Neural crest cell (in vitro differentiated cells): Measurements from ENCODE around the gene GBGT1. TPM values are rescaled to one million over a fixed set of nuclear protein-coding genes. Genes with fewer than 3 reads are reported as not detected.
"Not testable (repeated sequence)": the region's sequence is repeated elsewhere in the genome, so short reads cannot be mapped to it uniquely, and the experiment has no call there.

Experiments used
- DNase-seq: peaks from one replicate; pipeline ENCODE4 v3.0.0; 2021; ENCODE audit warnings: low read depth, mixed read lengths, low spot score
- H3K27ac Mint-ChIP-seq: one replicate; pipeline ENCODE4 v1.8.0; 2021; ENCODE audit warnings: mild to moderate bottlenecking, mixed read lengths; ENCODE audit not compliant: unreplicated experiment
- H3K27me3 Mint-ChIP-seq: 2 replicates; pipeline ENCODE4 v1.8.0; 2021; ENCODE audit warnings: low read depth, mild to moderate bottlenecking, mixed read lengths
- H3K36me3 Mint-ChIP-seq: 2 replicates; pipeline ENCODE4 v1.8.0; 2021; ENCODE audit warnings: low read depth, mild to moderate bottlenecking, mixed read lengths
- H3K4me1 Mint-ChIP-seq: 2 replicates; pipeline ENCODE4 v1.8.0; 2021; ENCODE audit warnings: mixed read lengths
- H3K4me3 Mint-ChIP-seq: one replicate; pipeline ENCODE4 v1.8.0; 2021; ENCODE audit warnings: mild to moderate bottlenecking, mixed read lengths
- H3K9me3 Mint-ChIP-seq: 2 replicates; pipeline ENCODE4 v1.8.0; 2021; ENCODE audit warnings: mixed read lengths
- CTCF ChIP-seq: fragments of 200-600 bp; sonication (generic); conservative IDR thresholded peaks from 2 replicates; pipeline ENCODE4 v1.5.0; 2021; ENCODE audit warnings: antibody characterized with exemption, mild to moderate bottlenecking
- total RNA-seq: library from RNA; stranded (reverse); gene quantifications from 2 replicates; pipeline ENCODE4 v1.2.1, GENCODE V29; 2021

GBGT1 gene
- total RNA-seq, 1 donor from 2014 or later = 13.8 TPM

DNA sequence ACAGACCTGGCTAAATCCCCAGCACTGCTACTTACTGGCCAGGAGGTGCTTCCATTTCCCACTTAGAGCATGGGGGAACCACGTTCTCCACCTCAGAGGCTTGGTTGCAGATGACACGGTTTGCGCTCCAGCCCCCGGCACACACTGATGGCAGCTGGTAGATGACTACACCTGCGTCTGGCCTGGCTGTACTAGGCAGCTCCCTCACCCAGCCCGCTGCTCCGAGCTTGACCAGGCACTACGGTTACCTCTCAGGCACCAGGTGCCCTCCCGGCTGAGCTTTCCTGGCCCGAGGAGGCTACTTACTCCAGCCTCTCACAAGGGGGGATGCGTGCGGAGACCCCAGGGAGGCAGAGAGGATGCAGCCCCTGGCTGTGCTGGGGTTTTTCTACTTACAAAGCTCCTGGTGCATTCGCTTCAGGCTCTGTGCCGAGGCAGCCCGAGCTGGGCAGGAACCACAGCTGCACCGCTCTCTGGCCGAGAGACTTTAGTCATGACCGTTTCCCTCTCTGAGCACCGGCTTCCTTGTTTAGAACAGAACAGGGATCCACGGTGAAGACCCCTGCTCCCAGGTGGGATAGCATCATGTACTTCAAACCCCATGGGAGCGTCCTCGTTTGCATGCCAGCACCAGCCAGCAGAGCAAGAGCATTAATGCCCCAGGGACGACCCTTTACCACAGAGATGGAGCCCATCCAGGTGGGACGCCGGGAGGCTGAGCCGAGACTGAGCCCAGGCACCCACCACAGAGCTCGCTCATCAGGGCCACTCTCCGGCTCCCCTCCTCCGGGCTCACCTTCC lies 7.6 kb upstream of the GBGT1 start:
- no peaks in the 10 kb centered on the region for H3K4me1 Mint-ChIP-seq
- H3K27ac Mint-ChIP-seq = no peak overlapping the region
- TF ChIP-seq CTCF = no peak
- no peaks in the 10 kb centered on the region for H3K36me3 Mint-ChIP-seq
- DNase-seq = no peak
- peaks cover 19% of the 10 kb centered on the region for H3K27me3 Mint-ChIP-seq
- H3K4me3 Mint-ChIP-seq = no peak overlapping the region
- no peaks in the 10 kb centered on the region for H3K9me3 Mint-ChIP-seq

- Mint-ChIP-seq H3K27me3 (peaks cover 15% of the 10 kb centered on the region), H3K4me3 (no peak overlapping the region), H3K36me3 (no peaks in the 10 kb centered on the region), H3K27ac (no peak overlapping the region), H3K4me1 (no peaks in the 10 kb centered on the region), H3K9me3 (no peaks in the 10 kb centered on the region)
- no peak for DNase-seq
- TF ChIP-seq CTCF = no peak
Measured at GRCh38 chr9:133170716-133171115, 7.0 kb upstream of the GBGT1 start.

DNA sequence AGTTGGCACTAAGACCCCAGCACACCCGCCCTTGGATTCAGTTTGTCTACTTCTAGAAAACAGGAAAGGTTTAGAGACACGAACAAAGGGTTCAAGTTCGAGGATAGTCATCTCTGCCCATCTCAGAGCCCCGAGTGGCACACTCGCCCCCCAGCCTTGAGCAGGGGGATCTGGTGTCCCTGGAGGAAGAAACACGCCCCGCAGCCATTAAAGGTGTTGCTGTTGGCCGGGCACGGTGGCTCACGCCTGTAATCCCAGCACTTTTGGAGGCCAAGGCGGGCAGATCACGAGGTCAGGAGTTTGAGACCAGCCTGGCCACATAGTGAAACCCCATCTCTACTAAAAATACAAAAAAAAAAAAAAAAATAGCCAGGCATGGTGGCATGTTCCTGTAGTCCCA lies 6.0 kb upstream of the GBGT1 start:
- not testable (repeated sequence) for H3K27me3 Mint-ChIP-seq, H3K36me3 Mint-ChIP-seq, H3K4me1 Mint-ChIP-seq, H3K9me3 Mint-ChIP-seq, H3K27ac Mint-ChIP-seq, DNase-seq, H3K4me3 Mint-ChIP-seq

- H3K9me3 Mint-ChIP-seq = no peaks in the 10 kb centered on the region
- TF ChIP-seq CTCF = no peak
- no peaks in the 10 kb centered on the region for H3K36me3 Mint-ChIP-seq
- peaks cover 5% of the 10 kb centered on the region for H3K27me3 Mint-ChIP-seq
- H3K4me1 Mint-ChIP-seq = peaks cover 1% of the 10 kb centered on the region
- H3K4me3 Mint-ChIP-seq = no peak overlapping the region
- DNase-seq = no peak
- H3K27ac Mint-ChIP-seq = no peak overlapping the region
Measured at GRCh38 chr9:133169102-133169501, 5.4 kb upstream of the GBGT1 start.

DNA sequence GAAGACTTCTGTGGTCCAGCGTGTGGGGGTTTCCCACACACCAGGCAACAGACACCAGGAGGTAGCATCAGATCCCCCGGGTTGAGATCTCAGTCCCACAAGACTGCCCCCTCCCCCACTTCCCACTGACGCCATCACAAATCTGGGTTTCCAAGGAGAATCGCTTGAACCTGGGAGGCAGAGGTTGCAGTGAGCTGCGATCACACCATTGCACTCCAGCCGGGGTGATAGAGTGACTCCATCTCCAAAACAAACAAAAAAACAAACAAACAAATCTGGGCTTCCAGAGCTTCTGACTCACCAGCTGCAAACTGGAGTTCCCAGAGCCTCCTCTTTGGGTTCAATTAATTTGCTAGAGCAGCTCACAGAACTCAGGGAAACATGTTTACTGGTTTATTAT lies 4.7 kb upstream of the GBGT1 start:
- no peak for TF ChIP-seq CTCF
- no peak overlapping the region for H3K4me3 Mint-ChIP-seq
- no peaks in the 10 kb centered on the region for H3K9me3 Mint-ChIP-seq
- no peaks in the 10 kb centered on the region for H3K36me3 Mint-ChIP-seq
- no peak overlapping the region for H3K27ac Mint-ChIP-seq
- DNase-seq = no peak
- H3K4me1 Mint-ChIP-seq = peaks cover 5% of the 10 kb centered on the region
- peaks cover 2% of the 10 kb centered on the region for H3K27me3 Mint-ChIP-seq

GRCh38 chr9:133167769-133168168 lies 4.1 kb upstream of the GBGT1 start:
- Mint-ChIP-seq H3K9me3 (no peaks in the 10 kb centered on the region), H3K36me3 (no peaks in the 10 kb centered on the region), H3K4me1 (peaks cover 5% of the 10 kb centered on the region), H3K27ac (no peak overlapping the region), H3K4me3 (no peak overlapping the region), H3K27me3 (peaks cover 2% of the 10 kb centered on the region)
- DNase-seq = no peak
- TF ChIP-seq CTCF = no peak
